HG03139 (cell line): ENCODE results near the gene WNT11.

ENCODE experiments used
- ATAC-seq: cut with Tn5 transposase; IDR thresholded peaks from one replicate; pipeline ENCODE4 v1.9.1; 2021; ENCODE audit not compliant: unreplicated experiment

WNT11 gene

DNA sequence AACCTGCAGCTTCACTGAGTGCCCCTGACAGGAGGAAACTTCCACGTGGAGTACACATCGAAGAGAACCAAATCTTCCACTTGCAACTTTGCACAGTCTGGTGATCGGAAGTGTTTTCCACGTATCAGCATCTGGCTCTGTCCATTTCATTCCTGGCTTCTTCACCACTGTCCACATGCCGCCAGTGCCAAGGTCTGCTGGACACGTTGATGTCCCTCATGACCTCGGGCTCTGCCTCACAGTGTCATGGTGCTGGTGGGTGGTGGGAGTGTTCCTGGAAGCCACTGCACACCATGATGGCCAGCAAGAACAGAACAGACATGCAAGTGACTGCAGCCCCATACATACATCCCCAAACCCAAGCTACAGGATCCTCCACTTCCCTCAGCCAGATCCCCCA lies 48.4 kb downstream of the WNT11 start:
- no peak for ATAC-seq

DNA sequence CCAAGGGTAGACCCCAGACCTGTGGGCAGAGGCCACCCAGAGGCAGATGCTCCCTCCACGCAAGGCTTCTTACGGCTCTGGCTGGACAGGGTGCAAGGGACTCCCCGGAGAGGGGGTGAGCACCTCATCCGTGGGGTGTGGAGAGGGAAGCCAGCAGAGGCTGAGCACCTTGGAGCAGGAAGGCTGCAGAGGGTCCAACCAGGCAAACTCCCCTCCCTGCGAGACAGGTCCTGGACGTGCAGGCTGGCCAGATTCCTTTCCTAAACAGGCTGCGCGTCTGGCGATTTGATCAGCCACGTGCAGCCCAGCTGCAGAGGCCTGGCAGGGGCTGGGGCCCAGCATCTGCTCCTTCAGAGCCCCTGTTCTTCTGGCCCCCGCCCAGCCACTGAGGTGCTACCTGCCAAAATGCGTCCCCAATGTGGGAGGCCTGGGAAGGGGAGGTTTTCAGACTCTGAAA lies 49.3 kb downstream of the WNT11 start:
- no peak for ATAC-seq

DNA sequence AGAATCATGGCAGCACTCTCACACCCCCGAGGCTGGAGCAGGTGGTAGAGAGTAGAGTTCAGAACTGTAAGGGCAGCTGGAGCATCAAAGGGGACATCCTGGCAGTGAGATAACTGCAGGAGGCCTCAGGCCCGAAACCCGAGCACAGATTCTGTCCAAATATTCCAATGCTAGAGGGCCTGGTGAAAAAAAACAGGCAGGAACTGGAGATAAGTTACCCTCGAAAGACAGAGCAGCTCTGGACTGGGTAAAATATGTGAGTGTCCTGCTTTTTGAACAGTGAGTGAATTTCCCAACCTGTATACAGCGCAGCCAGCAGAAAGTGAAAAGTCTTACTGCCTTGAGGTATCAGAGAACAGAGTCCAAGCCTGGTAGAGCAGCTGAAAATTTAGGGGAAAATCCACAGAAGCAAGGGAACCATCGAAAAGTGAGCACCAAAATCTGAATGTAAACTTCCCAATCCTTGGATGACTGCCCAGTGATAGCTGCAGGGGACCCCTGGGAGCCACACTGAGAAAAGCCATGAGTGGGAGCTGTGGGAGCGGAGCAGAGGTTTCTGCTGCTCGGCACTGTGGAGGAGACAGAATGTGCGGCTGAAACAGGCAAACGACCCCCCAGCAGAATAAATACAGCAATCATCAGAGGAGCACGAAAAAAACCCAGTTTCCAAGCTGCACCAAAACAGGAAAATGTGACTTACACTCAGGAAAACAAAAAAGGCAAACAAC lies 50.6 kb downstream of the WNT11 start:
- no peak for ATAC-seq

DNA sequence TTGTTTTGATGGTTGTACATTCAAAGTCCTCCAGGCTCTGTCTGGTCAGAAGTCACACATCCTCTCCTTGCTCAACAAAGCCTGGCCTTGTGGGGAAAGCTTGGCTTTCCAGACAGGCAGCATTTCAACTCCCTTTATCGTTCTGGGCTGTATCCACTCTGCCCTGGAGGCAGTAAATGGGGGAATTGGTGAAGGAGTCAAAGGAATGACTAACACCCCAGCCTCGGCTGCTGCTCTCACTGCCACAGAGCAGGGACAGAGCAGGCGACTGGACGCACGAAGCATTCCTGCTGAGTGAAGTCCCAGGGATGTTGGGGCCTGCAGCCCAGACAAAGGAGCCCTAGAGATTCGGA lies 52.8 kb downstream of the WNT11 start:
- ATAC-seq, result no peak

- ATAC-seq, result peak; percentile 51
These were observed 53.3 kb downstream of the WNT11 start for GRCh38 chr11:76152741-76153570.

DNA sequence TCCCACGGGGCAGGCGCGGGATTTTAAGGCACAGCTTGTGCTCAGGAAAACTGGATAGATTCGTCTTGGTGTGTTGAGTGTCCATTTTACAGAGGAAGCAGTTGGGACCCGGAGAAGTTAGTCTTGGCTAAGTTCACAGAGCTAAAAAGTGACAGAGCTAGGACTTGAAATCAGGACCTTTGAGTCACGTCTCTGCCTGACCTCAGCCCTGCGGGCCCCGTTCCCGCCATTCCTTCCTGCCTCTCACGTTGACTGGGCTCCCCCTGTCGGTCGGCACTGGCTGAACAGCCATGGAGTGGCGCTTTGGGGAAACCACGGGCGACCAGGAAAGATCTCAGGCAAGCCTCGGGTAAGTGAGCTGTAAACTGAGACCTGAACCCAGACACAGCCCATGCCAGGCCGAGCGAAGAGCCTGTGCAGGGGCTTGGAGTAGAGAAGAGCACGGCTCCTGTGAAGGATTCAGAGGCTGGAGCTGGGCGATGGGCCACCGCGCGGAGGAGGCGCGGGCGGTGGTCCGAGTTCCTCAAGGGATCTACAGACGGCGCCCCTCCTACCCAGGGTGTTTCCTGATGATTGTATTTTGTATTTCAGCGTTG lies 54.1 kb downstream of the WNT11 start:
- ATAC-seq, result peak; percentile 57

DNA sequence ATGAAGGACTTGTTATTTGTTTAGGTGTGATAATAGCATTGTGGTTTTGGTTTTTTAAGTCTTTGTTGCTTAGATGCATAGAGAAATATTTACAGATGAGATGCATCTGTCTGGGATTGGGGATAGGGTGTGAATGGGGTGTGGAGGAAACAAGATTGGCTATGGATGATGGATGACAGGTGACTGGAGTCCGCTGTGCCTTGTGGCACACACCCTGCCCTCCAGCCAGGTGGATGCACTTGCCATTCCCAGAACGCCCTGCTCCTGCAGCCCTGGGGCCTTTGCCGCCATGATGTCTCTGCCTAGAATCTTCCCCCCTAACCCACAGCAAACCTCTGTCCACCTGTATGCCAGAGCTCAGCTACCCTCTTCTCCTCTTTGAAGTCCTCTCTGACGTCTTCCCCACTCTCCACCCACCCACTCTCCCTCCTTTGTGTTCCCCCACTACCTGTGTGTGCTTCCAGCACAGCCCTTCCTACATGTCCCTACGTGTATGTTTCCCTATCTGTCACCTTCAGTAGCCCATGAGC lies 54.7 kb downstream of the WNT11 start:
- ATAC-seq, result no peak

- ATAC-seq, result no peak
These were observed 56.2 kb downstream of the WNT11 start for GRCh38 chr11:76150141-76150540.

- no peak for ATAC-seq
These were observed 56.6 kb downstream of the WNT11 start for GRCh38 chr11:76149713-76150112.

- ATAC-seq, result no peak
These were observed 57.2 kb downstream of the WNT11 start for GRCh38 chr11:76148941-76149613.

DNA sequence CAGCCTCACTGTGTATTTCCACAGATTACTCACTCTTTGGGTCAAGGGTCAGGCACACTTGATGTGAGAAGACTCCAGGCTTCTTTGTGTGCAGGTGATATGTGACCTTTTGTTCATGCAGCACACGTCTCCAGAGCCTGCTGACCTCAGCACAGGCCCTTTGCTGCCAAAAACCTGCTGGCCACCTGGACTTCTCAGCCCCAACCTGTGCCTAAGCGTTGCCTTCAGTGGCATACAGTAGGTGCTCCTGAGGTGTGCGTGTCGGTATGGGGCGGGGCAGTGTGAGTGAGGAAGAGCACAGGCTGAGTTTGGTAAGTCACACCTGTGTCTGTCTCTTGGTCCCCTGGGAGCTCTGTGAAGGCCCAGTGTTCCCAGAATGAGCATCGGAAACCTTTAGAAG lies 58.1 kb downstream of the WNT11 start:
- ATAC-seq, result no peak

DNA sequence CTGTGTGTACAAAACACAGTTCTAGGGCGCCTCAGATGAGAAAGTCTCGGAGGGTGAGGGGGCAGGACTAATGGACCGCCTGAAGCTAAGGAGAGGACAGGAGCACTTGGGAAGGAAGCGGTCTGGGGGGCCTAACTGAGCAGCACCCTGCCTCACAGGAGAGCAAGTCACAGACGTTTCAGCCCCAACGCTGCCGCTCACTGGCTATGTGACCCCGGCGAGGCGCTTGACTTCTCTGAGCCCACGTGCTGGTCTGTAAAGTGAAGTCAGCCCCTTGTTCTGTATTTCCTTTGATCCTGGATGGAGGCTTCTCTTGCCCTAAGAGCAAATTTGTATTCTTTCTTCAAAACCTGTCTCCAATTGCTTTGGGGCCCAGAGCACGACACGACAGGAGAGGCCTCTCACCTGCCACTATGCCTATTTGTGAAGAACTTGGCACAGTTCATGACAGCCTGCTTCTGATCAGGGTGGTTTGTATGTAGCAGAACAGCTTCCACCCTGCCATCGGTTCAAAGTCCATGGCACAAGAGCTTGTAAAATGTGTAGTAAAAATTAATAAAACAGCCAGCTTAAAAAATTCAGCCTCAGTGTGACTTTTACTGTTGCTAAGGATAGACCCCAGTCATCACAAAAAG lies 59.1 kb downstream of the WNT11 start:
- ATAC-seq, result no peak

DNA sequence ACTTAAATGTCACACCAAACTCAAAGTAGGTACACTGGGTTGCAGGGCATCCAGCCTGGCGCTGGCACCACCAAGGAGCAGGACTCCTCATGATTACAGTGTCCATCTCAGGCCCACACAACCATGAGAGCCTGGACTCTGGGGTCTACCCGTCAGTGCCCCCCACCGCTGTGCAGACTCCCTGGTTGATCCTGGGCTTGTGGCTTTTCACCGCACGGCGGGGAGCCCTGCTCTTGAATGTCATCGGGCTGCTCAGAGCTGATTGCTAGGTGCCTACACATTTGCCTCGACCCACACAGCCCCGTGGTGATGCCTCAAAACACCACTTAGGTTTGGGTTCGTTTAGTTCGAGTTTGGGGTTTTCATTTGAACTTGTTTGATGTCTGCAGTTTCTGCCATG lies 63.0 kb downstream of the WNT11 start:
- no peak for ATAC-seq

DNA sequence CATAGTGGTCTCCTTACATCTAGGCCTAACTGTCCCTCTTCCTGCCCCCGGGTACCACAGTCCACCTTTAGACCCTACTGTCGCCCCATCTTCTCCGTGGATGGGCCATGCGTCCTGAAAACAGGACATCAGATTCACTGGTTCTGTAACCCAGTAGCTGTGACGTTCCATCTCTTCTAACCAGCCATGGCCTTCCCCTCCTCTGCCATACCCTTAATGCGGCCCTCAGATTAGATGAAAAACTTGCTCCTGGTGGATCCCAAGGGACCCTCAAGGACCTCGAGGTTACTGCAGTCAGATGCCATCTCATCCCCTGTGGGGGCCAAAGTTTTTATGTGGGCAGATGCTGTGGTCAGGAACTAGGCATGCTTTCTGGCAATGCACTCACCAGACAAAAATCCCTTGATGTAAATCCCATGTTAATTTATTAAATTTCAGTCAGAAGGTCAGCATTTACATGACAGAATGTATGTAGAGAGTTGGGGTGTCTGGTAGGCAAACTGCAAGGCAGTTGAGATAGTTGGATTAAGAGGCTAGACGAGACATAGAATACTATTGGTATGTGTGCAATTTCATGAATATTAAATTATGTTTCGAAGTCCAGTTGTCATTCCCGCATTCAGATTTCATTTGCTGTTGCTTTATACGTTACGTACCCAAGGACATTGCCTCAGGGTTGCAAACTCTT lies 64.3 kb downstream of the WNT11 start:
- ATAC-seq, result no peak

DNA sequence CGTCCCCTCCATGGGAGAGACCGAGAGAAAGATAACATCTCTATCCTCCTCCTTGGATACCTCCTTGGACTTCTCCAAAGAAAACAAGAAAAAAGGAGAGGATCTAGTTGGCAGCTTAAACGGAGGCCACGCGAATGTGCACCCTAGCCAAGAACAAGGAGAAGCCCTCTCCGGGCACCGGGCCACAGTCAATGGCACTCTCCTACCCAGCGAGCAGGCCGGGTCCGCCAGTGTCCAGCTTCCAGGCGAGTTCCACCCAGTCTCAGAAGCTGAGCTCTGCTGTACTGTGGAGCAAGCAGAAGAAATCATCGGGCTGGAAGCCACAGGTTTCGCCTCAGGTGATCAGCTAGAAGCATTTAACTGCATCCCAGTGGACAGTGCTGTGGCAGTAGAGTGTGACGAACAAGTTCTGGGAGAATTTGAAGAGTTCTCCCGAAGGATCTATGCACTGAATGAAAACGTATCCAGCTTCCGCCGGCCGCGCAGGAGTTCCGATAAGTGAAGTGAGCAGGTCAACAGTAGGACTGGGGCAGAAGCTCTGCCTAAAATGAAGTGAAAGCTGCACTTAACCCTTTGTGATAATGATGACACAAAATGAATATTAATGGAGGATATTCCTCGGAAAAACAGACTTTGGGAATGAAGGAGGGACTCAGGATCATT lies 65.3 kb downstream of the WNT11 start:
- no peak for ATAC-seq

GRCh38 chr11:76139314-76139713 lies 67.0 kb downstream of the WNT11 start:
- no peak for ATAC-seq
